SU-DHL-6 (cell line): Measurements from ENCODE around the gene BCKDK.

Experiments
- EZH2phosphoT487 ChIP-seq: fragments of 200-600 bp; sonication (generic), shearing (Covaris generic); conservative IDR thresholded peaks from 2 replicates; pipeline ENCODE4 v1.6.1; 2018; ENCODE audit warnings: mild to moderate bottlenecking, antibody characterized with exemption, low read length, moderate library complexity, mixed read lengths
- TF ChIP-seq, protein P1 (sequence below): fragments of 200-600 bp; sonication (generic); IDR thresholded peaks from one replicate; pipeline ENCODE4 v1.5.1; 2017; ENCODE audit warnings: antibody characterized with exemption, mild to moderate bottlenecking, low read length, moderate library complexity; ENCODE audit not compliant: insufficient read depth, poor library complexity, severe bottlenecking

DNA sequence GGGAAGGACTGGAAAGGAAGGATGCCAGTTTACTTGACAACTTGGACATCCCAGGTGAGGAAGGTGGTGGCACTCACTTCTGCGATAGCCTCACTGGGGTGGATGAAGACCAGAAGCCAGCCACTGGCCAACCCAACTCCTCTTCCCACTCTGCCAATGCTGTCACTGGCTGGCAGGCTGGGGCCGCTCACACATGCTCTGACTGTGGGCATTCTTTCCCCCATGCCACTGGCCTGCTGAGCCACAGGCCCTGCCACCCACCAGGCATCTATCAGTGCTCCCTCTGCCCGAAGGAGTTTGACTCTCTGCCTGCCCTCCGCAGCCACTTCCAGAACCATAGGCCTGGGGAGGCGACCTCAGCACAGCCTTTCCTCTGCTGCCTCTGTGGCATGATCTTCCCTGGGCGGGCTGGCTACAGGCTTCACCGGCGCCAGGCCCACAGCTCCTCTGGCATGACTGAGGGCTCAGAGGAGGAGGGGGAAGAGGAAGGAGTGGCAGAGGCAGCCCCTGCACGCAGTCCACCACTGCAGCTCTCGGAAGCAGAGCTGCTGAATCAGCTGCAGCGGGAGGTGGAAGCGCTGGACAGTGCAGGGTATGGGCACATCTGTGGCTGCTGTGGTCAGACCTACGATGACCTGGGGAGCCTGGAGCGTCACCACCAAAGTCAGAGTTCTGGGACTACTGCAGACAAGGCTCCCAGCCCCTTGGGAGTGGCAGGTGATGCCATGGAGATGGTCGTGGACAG lies 29.4 kb upstream of the BCKDK start:
- TF ChIP-seq, protein P1, sequence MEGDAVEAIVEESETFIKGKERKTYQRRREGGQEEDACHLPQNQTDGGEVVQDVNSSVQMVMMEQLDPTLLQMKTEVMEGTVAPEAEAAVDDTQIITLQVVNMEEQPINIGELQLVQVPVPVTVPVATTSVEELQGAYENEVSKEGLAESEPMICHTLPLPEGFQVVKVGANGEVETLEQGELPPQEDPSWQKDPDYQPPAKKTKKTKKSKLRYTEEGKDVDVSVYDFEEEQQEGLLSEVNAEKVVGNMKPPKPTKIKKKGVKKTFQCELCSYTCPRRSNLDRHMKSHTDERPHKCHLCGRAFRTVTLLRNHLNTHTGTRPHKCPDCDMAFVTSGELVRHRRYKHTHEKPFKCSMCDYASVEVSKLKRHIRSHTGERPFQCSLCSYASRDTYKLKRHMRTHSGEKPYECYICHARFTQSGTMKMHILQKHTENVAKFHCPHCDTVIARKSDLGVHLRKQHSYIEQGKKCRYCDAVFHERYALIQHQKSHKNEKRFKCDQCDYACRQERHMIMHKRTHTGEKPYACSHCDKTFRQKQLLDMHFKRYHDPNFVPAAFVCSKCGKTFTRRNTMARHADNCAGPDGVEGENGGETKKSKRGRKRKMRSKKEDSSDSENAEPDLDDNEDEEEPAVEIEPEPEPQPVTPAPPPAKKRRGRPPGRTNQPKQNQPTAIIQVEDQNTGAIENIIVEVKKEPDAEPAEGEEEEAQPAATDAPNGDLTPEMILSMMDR, result no peak
- TF ChIP-seq EZH2phosphoT487, result no peak
